Putamen (tissue), 1 donor: ENCODE results near the gene DGKI.
A peak's percentile ranks its signal among the peaks of the same experiment; 100 is the strongest.

Experiments
- DNase-seq: peaks from one replicate; pipeline ENCODE4 v3.0.0-alpha.2; 2016; ENCODE audit warnings: low spot score

The DGKI gene

DNA sequence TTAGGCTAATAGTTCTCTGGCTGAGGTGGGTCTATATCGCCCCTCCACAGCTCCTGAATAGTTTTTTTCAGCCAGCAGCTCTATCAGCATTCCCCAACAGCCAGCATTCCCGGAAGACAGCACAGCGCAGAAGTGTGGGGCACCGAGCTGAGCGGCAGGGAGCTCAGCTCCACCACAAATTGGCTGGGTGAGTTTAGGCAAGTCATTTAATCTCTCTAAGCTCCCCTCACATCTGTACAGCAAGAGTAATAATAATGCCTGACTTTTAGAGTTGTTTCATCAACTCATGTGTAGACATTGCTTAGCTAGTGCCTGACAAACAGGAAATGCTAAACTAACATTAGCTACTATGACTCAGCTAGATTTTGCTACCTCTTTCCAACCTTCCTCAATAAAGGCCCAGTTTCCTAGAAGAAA is 255.3 kb downstream of the DGKI start:
- no peak for DNase-seq

DNA sequence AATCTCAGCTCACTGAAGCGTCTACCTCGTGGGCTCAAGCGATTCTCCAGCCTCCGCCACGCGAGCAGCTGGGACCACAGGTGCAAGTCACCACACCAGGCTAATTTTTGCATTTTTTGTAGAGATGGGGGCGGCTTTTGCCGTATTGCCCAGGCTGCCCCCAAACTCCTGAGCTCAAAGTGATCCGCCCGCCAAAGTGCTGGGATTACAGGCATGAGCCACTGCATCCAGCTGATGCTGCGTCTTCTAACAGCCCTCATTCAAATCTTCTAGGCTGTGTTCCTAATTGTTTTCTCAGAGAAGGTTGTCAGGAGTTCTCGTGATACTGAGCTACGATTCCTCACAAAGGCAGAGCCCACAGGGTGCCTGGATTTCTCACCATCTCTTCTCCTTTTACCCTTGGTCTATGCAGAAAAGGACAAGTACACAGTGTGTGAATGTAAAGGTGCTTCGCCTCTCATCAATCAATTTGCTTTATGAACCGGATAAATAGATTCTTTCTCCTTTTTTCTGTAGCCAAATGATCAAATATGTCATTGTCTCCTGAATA is 255.9 kb downstream of the DGKI start:
- DNase-seq = no peak

- no peak for DNase-seq
These were observed 256.6 kb downstream of the DGKI start for GRCh38 chr7:137590071-137590755.

- DNase-seq = no peak
These were observed 259.4 kb downstream of the DGKI start for GRCh38 chr7:137587326-137587725.

DNA sequence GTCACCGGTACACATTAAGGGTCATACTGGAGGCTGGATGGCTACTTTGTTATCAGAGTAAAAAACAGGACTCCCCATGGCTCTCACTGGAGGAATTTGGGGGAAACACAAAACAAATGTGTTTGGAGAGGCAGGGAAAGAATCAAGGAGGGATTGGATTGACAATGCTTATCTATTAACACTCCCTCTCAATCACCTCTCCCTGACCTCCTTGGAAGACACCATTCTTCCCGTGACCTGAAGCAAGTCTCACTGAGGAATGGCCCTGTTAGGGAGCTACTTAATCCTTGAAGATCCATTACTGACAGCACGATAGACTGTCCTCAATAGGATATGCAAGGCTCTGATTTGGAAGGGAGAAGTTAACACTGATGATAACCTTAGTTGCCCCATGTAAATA is 261.2 kb downstream of the DGKI start:
- no peak for DNase-seq

GRCh38 chr7:137583172-137583571 is 263.6 kb downstream of the DGKI start:
- DNase-seq = no peak

- no peak for DNase-seq
These were observed 266.7 kb downstream of the DGKI start for GRCh38 chr7:137579913-137580640.

DNA sequence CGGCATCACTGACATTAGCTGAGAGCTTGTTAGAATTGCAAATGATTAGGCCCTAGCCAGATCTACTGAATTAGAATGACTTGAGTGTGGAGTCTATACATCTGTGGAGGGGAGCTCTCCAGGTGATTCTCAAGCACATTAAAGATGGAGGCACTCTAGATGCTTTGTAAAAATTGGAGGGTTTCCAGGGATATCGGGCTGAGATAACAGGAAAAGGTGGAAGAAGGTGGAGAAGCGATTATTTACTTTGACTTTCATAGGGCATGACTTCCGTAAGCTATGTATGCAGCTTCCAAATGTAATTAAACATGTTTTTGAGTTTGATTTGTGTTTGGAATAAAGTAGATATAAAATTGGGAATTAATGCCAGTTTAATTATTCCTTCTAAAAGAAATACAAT is 268.2 kb downstream of the DGKI start:
- DNase-seq = no peak

DNA sequence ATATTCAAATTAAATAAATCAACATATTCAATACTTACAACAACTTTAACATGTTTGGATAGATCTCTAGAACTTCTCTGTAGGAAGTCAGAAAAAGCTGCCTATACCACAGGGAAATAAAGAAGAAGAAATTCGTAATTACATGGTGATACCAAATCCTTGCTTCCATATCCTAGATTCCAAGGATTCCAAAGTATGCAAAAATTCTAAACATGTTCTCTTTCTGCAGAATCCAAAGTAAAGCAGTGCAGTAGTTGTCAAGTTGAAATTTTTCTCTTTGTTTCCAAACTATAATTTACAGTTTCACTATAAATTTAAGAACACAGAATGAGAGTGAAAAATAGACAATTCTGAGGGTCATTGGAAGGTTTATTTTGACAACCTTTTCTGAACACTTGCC is 269.6 kb downstream of the DGKI start:
- DNase-seq = no peak

GRCh38 chr7:137576481-137576880 is 270.3 kb downstream of the DGKI start:
- DNase-seq = no peak

GRCh38 chr7:137574812-137575211 is 272.0 kb downstream of the DGKI start:
- DNase-seq = no peak

DNA sequence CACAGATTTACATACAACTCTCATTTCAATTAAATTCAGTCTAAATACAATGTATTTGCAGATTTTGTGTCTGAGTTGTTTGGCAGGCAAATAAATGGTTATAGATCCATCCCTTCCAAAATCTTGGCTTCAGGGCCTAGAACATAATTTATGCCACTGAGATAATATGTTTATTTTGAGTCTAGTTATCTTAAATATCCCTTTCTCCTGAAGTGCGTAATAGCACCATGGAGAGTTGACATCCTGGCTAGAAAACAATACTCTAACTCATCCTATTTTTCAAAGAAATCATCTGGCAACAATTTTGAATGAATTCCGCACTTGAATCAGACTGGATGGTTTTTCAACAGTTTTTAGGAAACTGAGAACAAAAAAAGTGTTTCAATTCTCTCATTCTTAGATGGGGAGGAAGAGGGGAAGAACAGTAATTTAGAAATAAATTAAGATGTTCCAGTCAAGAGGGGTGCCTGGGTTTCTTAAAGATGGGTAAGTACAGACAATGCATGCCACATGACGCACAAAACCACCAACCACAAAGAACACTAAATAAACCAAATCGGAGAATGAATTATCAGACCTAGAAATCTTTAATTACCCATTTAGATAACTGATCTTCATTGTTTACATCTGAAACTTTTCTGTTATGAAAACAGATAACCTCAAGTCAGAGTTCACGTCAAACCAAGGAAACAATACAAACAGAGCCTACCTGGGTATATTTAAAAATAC is 274.6 kb downstream of the DGKI start:
- DNase-seq = no peak

DNA sequence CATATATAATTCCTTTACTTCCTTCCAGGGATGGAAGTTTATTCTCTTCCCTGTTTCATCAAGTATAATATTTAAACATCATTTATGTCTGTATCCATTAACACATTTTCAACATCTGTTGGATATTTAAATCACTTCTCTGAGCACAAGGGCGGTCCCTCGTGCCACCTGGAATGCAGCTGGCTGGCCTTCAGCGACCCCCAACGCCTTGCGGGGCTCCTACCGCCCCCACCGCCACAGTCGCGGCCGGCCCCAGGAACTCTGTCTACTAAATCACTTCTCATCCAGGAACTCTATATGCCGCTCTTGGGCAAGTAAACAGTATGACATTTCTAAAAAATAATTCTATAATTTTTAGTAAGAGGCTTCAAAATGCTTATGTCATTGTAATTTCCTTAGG is 282.1 kb downstream of the DGKI start:
- no peak for DNase-seq

GRCh38 chr7:137563981-137564380 is 282.8 kb downstream of the DGKI start:
- no peak for DNase-seq

DNA sequence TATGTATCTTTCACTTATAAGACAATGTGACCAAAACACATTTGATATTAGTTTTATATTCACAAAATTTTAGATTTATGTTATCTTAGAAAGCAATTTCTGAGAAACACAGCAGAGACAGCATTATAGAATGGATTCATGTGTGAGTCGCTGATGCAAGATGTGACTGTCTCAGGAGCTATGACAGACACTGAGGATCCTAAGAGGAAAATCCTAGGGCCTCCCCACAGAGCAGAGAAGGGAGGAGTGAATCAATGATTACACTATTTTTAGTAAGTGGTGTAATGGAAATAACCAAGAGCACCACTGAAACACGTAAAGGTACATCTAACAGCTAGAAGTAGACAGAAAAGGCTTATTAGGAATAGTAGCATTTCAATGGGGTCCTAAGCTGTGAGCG is 299.3 kb downstream of the DGKI start:
- DNase-seq = peak; percentile 18

- no peak for DNase-seq
These were observed 300.1 kb downstream of the DGKI start for GRCh38 chr7:137546671-137547070.

- DNase-seq = no peak
These were observed 300.8 kb downstream of the DGKI start for GRCh38 chr7:137546009-137546408.

DNA sequence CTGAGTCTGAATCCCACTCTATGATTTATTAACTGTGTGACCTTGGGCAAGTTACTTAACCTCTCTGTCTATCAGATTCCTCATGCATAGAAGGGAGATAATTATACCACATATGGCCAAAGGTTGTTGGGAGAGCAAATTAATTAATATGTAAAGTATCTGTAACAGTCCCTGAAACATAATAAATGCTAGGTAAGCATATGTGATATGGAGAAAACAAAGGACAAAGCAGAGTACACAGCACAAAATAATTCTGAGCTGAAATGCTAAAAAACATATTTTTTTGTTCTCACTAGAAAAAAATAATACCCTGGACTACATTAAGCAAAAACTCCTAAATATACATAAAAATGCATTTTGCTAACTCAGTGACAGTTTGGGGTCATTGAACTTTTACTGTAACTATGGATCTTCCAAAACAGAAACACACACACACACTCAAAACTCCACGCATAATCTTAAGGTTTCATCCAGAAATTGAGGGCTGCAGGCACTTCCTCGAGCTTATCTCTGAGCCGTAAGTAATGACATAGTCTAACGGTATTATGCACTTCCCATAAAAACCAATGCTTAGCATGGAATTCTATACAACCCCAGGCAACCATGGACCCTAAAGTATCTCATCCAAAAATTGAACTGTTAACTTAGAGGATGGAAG is 301.6 kb downstream of the DGKI start:
- no peak for DNase-seq

DNA sequence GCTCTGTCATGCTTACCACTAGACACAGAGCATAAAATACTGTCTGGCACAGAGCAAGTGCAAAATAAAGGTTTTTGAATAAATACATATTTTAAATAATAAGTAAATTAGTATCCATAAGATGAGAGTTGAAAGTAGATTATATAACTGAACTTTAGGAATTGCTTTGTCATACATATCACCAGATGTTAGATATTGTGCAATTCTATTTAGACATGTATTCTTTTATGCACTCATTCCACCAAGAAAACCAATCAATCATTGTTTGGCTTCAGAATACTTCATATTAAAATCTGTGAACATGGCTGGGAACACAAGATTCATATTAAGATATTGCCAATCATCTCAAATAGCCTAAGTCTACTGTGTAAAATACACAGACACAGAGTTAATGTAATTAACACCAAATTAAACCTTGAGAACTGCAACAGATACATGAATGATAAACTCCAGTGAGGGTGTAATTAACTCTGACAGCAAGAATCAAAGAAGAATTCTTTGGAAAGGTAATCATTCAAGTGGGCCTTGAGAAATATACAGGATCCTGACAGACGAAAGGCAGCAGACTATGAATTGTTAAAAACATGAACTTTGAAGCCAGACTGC is 302.2 kb downstream of the DGKI start:
- no peak for DNase-seq

DNA sequence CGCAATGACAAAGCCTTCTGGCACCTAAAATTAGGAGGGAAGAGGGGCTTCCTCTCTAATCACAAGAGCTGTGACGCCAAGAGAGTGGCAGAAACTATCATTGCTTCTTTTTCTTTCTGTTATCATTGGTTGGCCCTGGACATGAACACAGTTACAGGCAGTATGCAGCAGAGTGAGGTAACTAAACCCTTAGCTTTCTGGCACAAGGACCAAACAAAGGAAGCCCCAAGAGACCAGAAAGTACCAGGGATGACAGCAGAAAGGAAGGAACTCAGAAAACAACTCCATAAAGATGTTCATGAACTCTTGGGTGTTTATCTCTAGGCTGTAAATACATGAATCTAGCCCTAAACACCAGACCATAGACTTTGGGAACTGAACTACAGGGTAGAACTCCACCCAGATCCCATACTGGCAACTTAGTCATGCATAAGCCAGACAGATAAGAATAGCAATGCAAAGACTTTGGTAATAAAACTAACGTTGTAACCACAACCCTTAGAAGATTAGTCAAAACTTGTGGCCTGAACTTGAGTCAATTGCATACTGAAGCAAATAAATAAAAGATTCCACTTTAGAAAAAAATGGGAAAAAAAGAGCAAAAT is 307.6 kb downstream of the DGKI start:
- no peak for DNase-seq

GRCh38 chr7:137538361-137538762 is 308.4 kb downstream of the DGKI start:
- DNase-seq = no peak
